ENCODE results near the gene FAM168B. TPM values are rescaled to one million over a fixed set of nuclear protein-coding genes. Genes with fewer than 3 reads are reported as not detected.

FAM168B gene
- polyA plus RNA-seq, 2 of the 4 experiments (the other 2 are of a cell fraction): 83.2 to 86.8 TPM

GRCh38 chr2:131113566-131114227 lies 20.4 kb upstream of the FAM168B start:
- 92% methylated on average over 7 of the region's 7 CpGs for WGBS (ENCODE audit: missing lambda C conversion rate)
- FAIRE-seq (no peak), ATAC-seq (peak; percentile 33 to 59; a peak in 3 of 6 replicates), DNase-seq (ENCODE audit: low read depth in 1 of 2, low spot score in 1 of 2) (no peak)
- Histone ChIP-seq H3K4me2 (no peak overlapping the region), H3K27ac (no peak overlapping the region), H3K9me3 (no peaks in the 10 kb centered on the region), H3K4me3 (no peak overlapping the region), H3K4me1 (peaks cover 3% of the 10 kb centered on the region; the same call in 1 of the 3 replicates)
- no peak for TF ChIP-seq JUN (IDR thresholded peaks at IDR 0.05)
- no peak for TF ChIP-seq TP53 (CRISPR knock-in tag; IDR thresholded peaks at IDR 0.05)
- TF ChIP-seq FOSB (CRISPR knock-in tag; IDR thresholded peaks at IDR 0.05): no peak
- TF ChIP-seq KDM5A (IDR thresholded peaks at IDR 0.05): no peak
- no peak for TF ChIP-seq NR3C1 (IDR thresholded peaks at IDR 0.05)
- TF ChIP-seq FOSL2 (IDR thresholded peaks at IDR 0.05): no peak
- TF ChIP-seq FOSL2 (CRISPR knock-in tag; IDR thresholded peaks at IDR 0.05): no peak
- TF ChIP-seq RCOR1 (IDR thresholded peaks at IDR 0.05; ENCODE audit: low read depth, low read length): no peak
- TF ChIP-seq CHD4 (IDR thresholded peaks at IDR 0.05; ENCODE audit: borderline replicate concordance): no peak
- TF ChIP-seq, protein P1, sequence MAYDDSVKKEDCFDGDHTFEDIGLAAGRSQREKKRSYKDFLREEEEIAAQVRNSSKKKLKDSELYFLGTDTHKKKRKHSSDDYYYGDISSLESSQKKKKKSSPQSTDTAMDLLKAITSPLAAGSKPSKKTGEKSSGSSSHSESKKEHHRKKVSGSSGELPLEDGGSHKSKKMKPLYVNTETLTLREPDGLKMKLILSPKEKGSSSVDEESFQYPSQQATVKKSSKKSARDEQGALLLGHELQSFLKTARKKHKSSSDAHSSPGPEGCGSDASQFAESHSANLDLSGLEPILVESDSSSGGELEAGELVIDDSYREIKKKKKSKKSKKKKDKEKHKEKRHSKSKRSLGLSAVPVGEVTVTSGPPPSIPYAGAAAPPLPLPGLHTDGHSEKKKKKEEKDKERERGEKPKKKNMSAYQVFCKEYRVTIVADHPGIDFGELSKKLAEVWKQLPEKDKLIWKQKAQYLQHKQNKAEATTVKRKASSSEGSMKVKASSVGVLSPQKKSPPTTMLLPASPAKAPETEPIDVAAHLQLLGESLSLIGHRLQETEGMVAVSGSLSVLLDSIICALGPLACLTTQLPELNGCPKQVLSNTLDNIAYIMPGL (CRISPR knock-in tag; IDR thresholded peaks at IDR 0.05; ENCODE audit: borderline replicate concordance): no peak
- no peak for TF ChIP-seq GATA3 (IDR thresholded peaks at IDR 0.05; ENCODE audit: borderline replicate concordance)
- TF ChIP-seq MAX (IDR thresholded peaks at IDR 0.05): no peak
- no peak for TF ChIP-seq RNF2 (IDR thresholded peaks at IDR 0.05; ENCODE audit: borderline replicate concordance, low read depth)
- TF ChIP-seq, protein P2, sequence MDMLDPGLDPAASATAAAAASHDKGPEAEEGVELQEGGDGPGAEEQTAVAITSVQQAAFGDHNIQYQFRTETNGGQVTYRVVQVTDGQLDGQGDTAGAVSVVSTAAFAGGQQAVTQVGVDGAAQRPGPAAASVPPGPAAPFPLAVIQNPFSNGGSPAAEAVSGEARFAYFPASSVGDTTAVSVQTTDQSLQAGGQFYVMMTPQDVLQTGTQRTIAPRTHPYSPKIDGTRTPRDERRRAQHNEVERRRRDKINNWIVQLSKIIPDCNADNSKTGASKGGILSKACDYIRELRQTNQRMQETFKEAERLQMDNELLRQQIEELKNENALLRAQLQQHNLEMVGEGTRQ (IDR thresholded peaks at IDR 0.05): no peak
- no peak for TF ChIP-seq HEYL (CRISPR knock-in tag; IDR thresholded peaks at IDR 0.05)
- TF ChIP-seq, protein P3, sequence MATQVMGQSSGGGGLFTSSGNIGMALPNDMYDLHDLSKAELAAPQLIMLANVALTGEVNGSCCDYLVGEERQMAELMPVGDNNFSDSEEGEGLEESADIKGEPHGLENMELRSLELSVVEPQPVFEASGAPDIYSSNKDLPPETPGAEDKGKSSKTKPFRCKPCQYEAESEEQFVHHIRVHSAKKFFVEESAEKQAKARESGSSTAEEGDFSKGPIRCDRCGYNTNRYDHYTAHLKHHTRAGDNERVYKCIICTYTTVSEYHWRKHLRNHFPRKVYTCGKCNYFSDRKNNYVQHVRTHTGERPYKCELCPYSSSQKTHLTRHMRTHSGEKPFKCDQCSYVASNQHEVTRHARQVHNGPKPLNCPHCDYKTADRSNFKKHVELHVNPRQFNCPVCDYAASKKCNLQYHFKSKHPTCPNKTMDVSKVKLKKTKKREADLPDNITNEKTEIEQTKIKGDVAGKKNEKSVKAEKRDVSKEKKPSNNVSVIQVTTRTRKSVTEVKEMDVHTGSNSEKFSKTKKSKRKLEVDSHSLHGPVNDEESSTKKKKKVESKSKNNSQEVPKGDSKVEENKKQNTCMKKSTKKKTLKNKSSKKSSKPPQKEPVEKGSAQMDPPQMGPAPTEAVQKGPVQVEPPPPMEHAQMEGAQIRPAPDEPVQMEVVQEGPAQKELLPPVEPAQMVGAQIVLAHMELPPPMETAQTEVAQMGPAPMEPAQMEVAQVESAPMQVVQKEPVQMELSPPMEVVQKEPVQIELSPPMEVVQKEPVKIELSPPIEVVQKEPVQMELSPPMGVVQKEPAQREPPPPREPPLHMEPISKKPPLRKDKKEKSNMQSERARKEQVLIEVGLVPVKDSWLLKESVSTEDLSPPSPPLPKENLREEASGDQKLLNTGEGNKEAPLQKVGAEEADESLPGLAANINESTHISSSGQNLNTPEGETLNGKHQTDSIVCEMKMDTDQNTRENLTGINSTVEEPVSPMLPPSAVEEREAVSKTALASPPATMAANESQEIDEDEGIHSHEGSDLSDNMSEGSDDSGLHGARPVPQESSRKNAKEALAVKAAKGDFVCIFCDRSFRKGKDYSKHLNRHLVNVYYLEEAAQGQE (IDR thresholded peaks at IDR 0.05): no peak
- no peak for TF ChIP-seq KDM1A (IDR thresholded peaks at IDR 0.05; ENCODE audit: low read depth)
- TF ChIP-seq POLR2A (IDR thresholded peaks at IDR 0.05; ENCODE audit: low read length): no peak
- TF ChIP-seq RARB (CRISPR knock-in tag; IDR thresholded peaks at IDR 0.05): no peak
- TF ChIP-seq ATOH8 (CRISPR knock-in tag; IDR thresholded peaks at IDR 0.05; ENCODE audit: low read depth): no peak
- TF ChIP-seq BHLHE40 (IDR thresholded peaks at IDR 0.05; ENCODE audit: low read depth, low read length): no peak
- ChIA-PET CTCF (interaction anchor here (1.5 kb wide), 1 partner anchor 40 kb away, joined by 4 read pairs; no protein-coding TSS in a partner anchor), POLR2A (no interaction called here)

Measured in A549 (cell line).